Mesenchymal stem cell (in vitro differentiated cells and primary cell): ENCODE measurements around the gene TEK.
A peak's percentile ranks its signal among the peaks of the same experiment; 100 is the strongest.

Source experiments
- DNase-seq: peaks from one replicate; pipeline ENCODE4 v3.0.0-alpha.2; 2013
- H2AFZ ChIP-seq: one replicate; pipeline ENCODE4 v1.6.1; 2013; ENCODE audit warnings: low read depth, mild to moderate bottlenecking, control low read depth, inconsistent platforms, low read length, moderate library complexity
- H2AK5ac ChIP-seq: 2 replicates; pipeline ENCODE4 v1.6.1; 2013; ENCODE audit warnings: low read length, moderate library complexity, mild to moderate bottlenecking, inconsistent platforms; ENCODE audit not compliant: severe bottlenecking
- H2BK120ac ChIP-seq: one replicate; pipeline ENCODE4 v1.6.1; 2013; ENCODE audit warnings: low read depth, mild to moderate bottlenecking, inconsistent platforms, low read length, moderate library complexity
- H2BK12ac ChIP-seq, 2 experiments: one replicate each; pipeline ENCODE4 v1.6.1; 2013; ENCODE audit warnings: inconsistent platforms in 2 of 2, low read length in 2 of 2, mild to moderate bottlenecking in 2 of 2, moderate library complexity in 2 of 2, control low read depth in 1 of 2
- H2BK15ac ChIP-seq: one replicate; pipeline ENCODE4 v1.6.1; 2013; ENCODE audit warnings: mild to moderate bottlenecking, low read depth, inconsistent platforms; ENCODE audit not compliant: poor library complexity, severe bottlenecking
- H2BK5ac ChIP-seq: 2 replicates; pipeline ENCODE4 v1.6.1; 2013; ENCODE audit warnings: low read depth, mild to moderate bottlenecking, low read length, control low read depth, inconsistent platforms; ENCODE audit not compliant: poor library complexity, severe bottlenecking
- H3K14ac ChIP-seq, 2 experiments: one replicate each; pipeline ENCODE4 v1.6.1; 2013; ENCODE audit warnings: inconsistent platforms in 2 of 2, low read length in 2 of 2, control low read depth in 1 of 2, mild to moderate bottlenecking in 1 of 2, moderate library complexity in 1 of 2
- H3K18ac ChIP-seq, 2 experiments: one replicate each; pipeline ENCODE4 v1.6.1; 2013; ENCODE audit warnings: inconsistent platforms in 2 of 2, low read length in 2 of 2, control low read depth in 1 of 2, low read depth in 1 of 2, mild to moderate bottlenecking in 1 of 2
- H3K23ac ChIP-seq, 2 experiments: one replicate each; pipeline ENCODE4 v1.6.1; 2013; ENCODE audit warnings: inconsistent platforms in 2 of 2, low read length in 2 of 2, mild to moderate bottlenecking in 2 of 2, moderate library complexity in 2 of 2, control low read depth in 1 of 2
- H3K27ac ChIP-seq: 2 replicates; pipeline ENCODE4 v1.5.1; 2013; ENCODE audit warnings: mild to moderate bottlenecking, moderate library complexity, low read length, control low read depth, inconsistent platforms; ENCODE audit not compliant: poor library complexity, severe bottlenecking
- H3K27me3 ChIP-seq, 2 experiments: 2 replicates each; pipeline versions ENCODE4 v1.6.1 to v1.7.0; 2013; ENCODE audit warnings: low read length in 2 of 2, mild to moderate bottlenecking in 2 of 2, moderate library complexity in 2 of 2, control low read depth in 1 of 2, inconsistent platforms in 1 of 2; ENCODE audit not compliant: control insufficient read depth in 1 of 2, insufficient read depth in 1 of 2
- H3K36me3 ChIP-seq, 2 experiments: 2 replicates each; pipeline versions ENCODE4 v1.6.1 to v1.7.0; 2013; ENCODE audit warnings: low read length in 2 of 2, control low read depth in 1 of 2, inconsistent platforms in 1 of 2, low read depth in 1 of 2, mild to moderate bottlenecking in 1 of 2; ENCODE audit not compliant: insufficient read depth in 2 of 2, control insufficient read depth in 1 of 2
- H3K4ac ChIP-seq, 2 experiments: one replicate each; pipeline ENCODE4 v1.6.1; 2013; ENCODE audit warnings: inconsistent platforms in 2 of 2, low read length in 2 of 2, mild to moderate bottlenecking in 2 of 2, moderate library complexity in 2 of 2, control low read depth in 1 of 2, low read depth in 1 of 2
- H3K4me1 ChIP-seq: 2 replicates; pipeline ENCODE4 v1.6.1; 2013; ENCODE audit warnings: low read depth, low read length, control low read depth; ENCODE audit not compliant: control insufficient read depth, insufficient read depth
- H3K4me2 ChIP-seq: 2 replicates; pipeline ENCODE4 v1.6.1; 2013; ENCODE audit warnings: low read length, mild to moderate bottlenecking, inconsistent platforms; ENCODE audit not compliant: poor library complexity, severe bottlenecking
- H3K4me3 ChIP-seq, 2 experiments: 2 replicates each; pipeline versions ENCODE4 v1.5.1 to v1.7.0; 2013; ENCODE audit warnings: low read length in 2 of 2, mild to moderate bottlenecking in 2 of 2, control low read depth in 1 of 2, low read depth in 1 of 2; ENCODE audit not compliant: insufficient read depth in 1 of 2
- H3K79me1 ChIP-seq: replicated peaks from 2 replicates; pipeline ENCODE4 v1.6.1; 2013; ENCODE audit warnings: mild to moderate bottlenecking, control low read depth, low read length, inconsistent platforms; ENCODE audit not compliant: poor library complexity, severe bottlenecking
- H3K9ac ChIP-seq: 2 replicates; pipeline ENCODE4 v1.7.0; 2013; ENCODE audit warnings: mild to moderate bottlenecking, low read length, moderate library complexity
- H3K9me3 ChIP-seq: 2 replicates; pipeline ENCODE4 v1.7.0; 2013; ENCODE audit warnings: mild to moderate bottlenecking, low read length; ENCODE audit not compliant: control insufficient read depth
- H4K8ac ChIP-seq: one replicate; pipeline ENCODE4 v1.6.1; 2013; ENCODE audit warnings: inconsistent platforms, mild to moderate bottlenecking, low read length, moderate library complexity
- H4K91ac ChIP-seq: one replicate; pipeline ENCODE4 v1.6.1; 2013; ENCODE audit warnings: mild to moderate bottlenecking, low read length, inconsistent platforms
- whole genome bisulfite sequencing: methylation state at CpG from one replicate; pipeline ENCODE4 v1.1.7; 2013; ENCODE audit warnings: mixed read lengths; 5-methylcytosine and 5-hydroxymethylcytosine counted together

Gene TEK

GRCh38 chr9:27088981-27089380 is 20.0 kb upstream of the TEK start:
- H2BK12ac ChIP-seq, result no peak overlapping the region
- no peak overlapping the region for H3K4me2 ChIP-seq
- H2BK5ac ChIP-seq, result no peak overlapping the region
- H3K79me1 ChIP-seq, result no peaks in the 10 kb centered on the region
- H3K9me3 ChIP-seq, result no peaks in the 10 kb centered on the region
- no peak overlapping the region for H3K23ac ChIP-seq
- no peak overlapping the region for H2AFZ ChIP-seq
- WGBS, result no CpG with 5 or more reads among the region's 4 CpGs
- peak; percentile 57 for DNase-seq
- H2AK5ac ChIP-seq, result no peak overlapping the region
- H3K4me1 ChIP-seq, result peaks cover 2% of the 10 kb centered on the region
- H4K91ac ChIP-seq, result no peak overlapping the region
- H3K9ac ChIP-seq, result no peak overlapping the region
- H3K4ac ChIP-seq, result no peak overlapping the region
- no peak overlapping the region for H3K14ac ChIP-seq
- no peak overlapping the region for H2BK15ac ChIP-seq
- H2BK120ac ChIP-seq, result no peak overlapping the region
- H3K27ac ChIP-seq, result no peak overlapping the region
- H3K4me3 ChIP-seq, result no peak overlapping the region
- H3K18ac ChIP-seq, result no peak overlapping the region
- peaks cover 0 to 2% of the 10 kb centered on the region in 2 experiments for H3K36me3 ChIP-seq
- no peak overlapping the region for H4K8ac ChIP-seq
- no peaks in the 10 kb centered on the region for H3K27me3 ChIP-seq

- no peak overlapping the region for H3K27ac ChIP-seq
- peak overlapping the region; percentile 88 to 89 for H2BK12ac ChIP-seq
- peak overlapping the region; percentile 42 for H2AK5ac ChIP-seq
- WGBS, result 89% methylated on average over 4 of the region's 4 CpGs
- peak overlapping the region in 1 of 2 experiments; percentile 47 for H3K4ac ChIP-seq
- no peak overlapping the region for H4K8ac ChIP-seq
- no peak overlapping the region for H3K14ac ChIP-seq
- peak overlapping the region; percentile 27 for H2BK120ac ChIP-seq
- peaks cover 0 to 2% of the 10 kb centered on the region in 2 experiments for H3K36me3 ChIP-seq
- DNase-seq, result no peak
- H2BK5ac ChIP-seq, result no peak overlapping the region
- no peak overlapping the region for H2AFZ ChIP-seq
- H3K4me2 ChIP-seq, result no peak overlapping the region
- H4K91ac ChIP-seq, result no peak overlapping the region
- H3K23ac ChIP-seq, result no peak overlapping the region
- H3K4me3 ChIP-seq, result no peak overlapping the region
- H3K9me3 ChIP-seq, result no peaks in the 10 kb centered on the region
- no peak overlapping the region for H2BK15ac ChIP-seq
- no peak overlapping the region for H3K9ac ChIP-seq
- no peaks in the 10 kb centered on the region for H3K79me1 ChIP-seq
- H3K27me3 ChIP-seq, result no peaks in the 10 kb centered on the region
- peak overlapping the region; percentile 57 to 61 for H3K18ac ChIP-seq
- H3K4me1 ChIP-seq, result peaks cover 4% of the 10 kb centered on the region
Measured at GRCh38 chr9:27089706-27090105, 19.3 kb upstream of the TEK start.

GRCh38 chr9:27090231-27090630 is 18.8 kb upstream of the TEK start:
- no peak overlapping the region for H2BK5ac ChIP-seq
- peak overlapping the region; percentile 27 for H2BK120ac ChIP-seq
- H2BK15ac ChIP-seq, result no peak overlapping the region
- no peak overlapping the region for H3K4me2 ChIP-seq
- no peaks in the 10 kb centered on the region for H3K27me3 ChIP-seq
- H3K4me1 ChIP-seq, result peaks cover 5% of the 10 kb centered on the region
- DNase-seq, result no peak
- H3K9ac ChIP-seq, result no peak overlapping the region
- peak overlapping the region in 1 of 2 experiments; percentile 47 for H3K4ac ChIP-seq
- no peak overlapping the region for H2AK5ac ChIP-seq
- no peak overlapping the region for H4K91ac ChIP-seq
- no peak overlapping the region for H2BK12ac ChIP-seq
- peak overlapping the region; percentile 9 to 40 for H3K18ac ChIP-seq
- H3K79me1 ChIP-seq, result no peaks in the 10 kb centered on the region
- no peak overlapping the region for H3K14ac ChIP-seq
- no peak overlapping the region for H2AFZ ChIP-seq
- no peaks in the 10 kb centered on the region for H3K9me3 ChIP-seq
- no peak overlapping the region for H3K23ac ChIP-seq
- no peak overlapping the region for H4K8ac ChIP-seq
- H3K27ac ChIP-seq, result no peak overlapping the region
- H3K36me3 ChIP-seq, result peaks cover 0 to 2% of the 10 kb centered on the region in 2 experiments
- no peak overlapping the region for H3K4me3 ChIP-seq

GRCh38 chr9:27090711-27091110 is 18.3 kb upstream of the TEK start:
- WGBS, result 100% methylated on average over 1 of the region's 1 CpG
- Histone ChIP-seq H2AFZ (no peak overlapping the region), H3K23ac (no peak overlapping the region)

More at GRCh38 chr9:27090711-27091110, 18.3 kb upstream of the TEK start:
- no peak overlapping the region for H4K8ac ChIP-seq
- no peaks in the 10 kb centered on the region for H3K27me3 ChIP-seq
- H3K4ac ChIP-seq, result no peak overlapping the region
- no peaks in the 10 kb centered on the region for H3K79me1 ChIP-seq
- no peak overlapping the region for H4K91ac ChIP-seq
- H3K4me3 ChIP-seq, result no peak overlapping the region
- DNase-seq, result no peak
- no peak overlapping the region for H3K18ac ChIP-seq
- H2BK5ac ChIP-seq, result no peak overlapping the region
- H3K36me3 ChIP-seq, result peaks cover 0 to 2% of the 10 kb centered on the region in 2 experiments
- H2AK5ac ChIP-seq, result no peak overlapping the region
- no peak overlapping the region for H3K4me2 ChIP-seq
- no peak overlapping the region for H2BK12ac ChIP-seq
- peaks cover 5% of the 10 kb centered on the region for H3K4me1 ChIP-seq
- no peak overlapping the region for H3K14ac ChIP-seq
- no peak overlapping the region for H2BK15ac ChIP-seq
- H3K9me3 ChIP-seq, result no peaks in the 10 kb centered on the region
- no peak overlapping the region for H3K9ac ChIP-seq
- no peak overlapping the region for H3K27ac ChIP-seq
- H2BK120ac ChIP-seq, result no peak overlapping the region
